ENCODE results near the gene NDUFC2.

GRCh38 chr11:78074756-78075155 lies 4.9 kb downstream of the NDUFC2 start:
- TF ChIP-seq CREB1 (CRISPR knock-in tag; IDR thresholded peaks at IDR 0.05; ENCODE audit: low read depth) (no peak), REST (IDR thresholded peaks at IDR 0.05; ENCODE audit: unreplicated experiment) (no peak), EZH2phosphoT487 (IDR thresholded peaks at IDR 0.05; ENCODE audit: unreplicated experiment) (no peak), POLR2AphosphoS5 (IDR thresholded peaks at IDR 0.05; ENCODE audit: low read depth) (no peak), EZH2 (IDR thresholded peaks at IDR 0.05; ENCODE audit: low read depth, unreplicated experiment) (no peak), ZNF331 (CRISPR knock-in tag; IDR thresholded peaks at IDR 0.05; ENCODE audit: low read depth) (no peak)
- TF ChIP-seq, protein P1, sequence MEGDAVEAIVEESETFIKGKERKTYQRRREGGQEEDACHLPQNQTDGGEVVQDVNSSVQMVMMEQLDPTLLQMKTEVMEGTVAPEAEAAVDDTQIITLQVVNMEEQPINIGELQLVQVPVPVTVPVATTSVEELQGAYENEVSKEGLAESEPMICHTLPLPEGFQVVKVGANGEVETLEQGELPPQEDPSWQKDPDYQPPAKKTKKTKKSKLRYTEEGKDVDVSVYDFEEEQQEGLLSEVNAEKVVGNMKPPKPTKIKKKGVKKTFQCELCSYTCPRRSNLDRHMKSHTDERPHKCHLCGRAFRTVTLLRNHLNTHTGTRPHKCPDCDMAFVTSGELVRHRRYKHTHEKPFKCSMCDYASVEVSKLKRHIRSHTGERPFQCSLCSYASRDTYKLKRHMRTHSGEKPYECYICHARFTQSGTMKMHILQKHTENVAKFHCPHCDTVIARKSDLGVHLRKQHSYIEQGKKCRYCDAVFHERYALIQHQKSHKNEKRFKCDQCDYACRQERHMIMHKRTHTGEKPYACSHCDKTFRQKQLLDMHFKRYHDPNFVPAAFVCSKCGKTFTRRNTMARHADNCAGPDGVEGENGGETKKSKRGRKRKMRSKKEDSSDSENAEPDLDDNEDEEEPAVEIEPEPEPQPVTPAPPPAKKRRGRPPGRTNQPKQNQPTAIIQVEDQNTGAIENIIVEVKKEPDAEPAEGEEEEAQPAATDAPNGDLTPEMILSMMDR (conservative IDR thresholded peaks at IDR 0.05; ENCODE audit: low read depth in 2 of 2), result no peak
- TF ChIP-seq, protein P2, sequence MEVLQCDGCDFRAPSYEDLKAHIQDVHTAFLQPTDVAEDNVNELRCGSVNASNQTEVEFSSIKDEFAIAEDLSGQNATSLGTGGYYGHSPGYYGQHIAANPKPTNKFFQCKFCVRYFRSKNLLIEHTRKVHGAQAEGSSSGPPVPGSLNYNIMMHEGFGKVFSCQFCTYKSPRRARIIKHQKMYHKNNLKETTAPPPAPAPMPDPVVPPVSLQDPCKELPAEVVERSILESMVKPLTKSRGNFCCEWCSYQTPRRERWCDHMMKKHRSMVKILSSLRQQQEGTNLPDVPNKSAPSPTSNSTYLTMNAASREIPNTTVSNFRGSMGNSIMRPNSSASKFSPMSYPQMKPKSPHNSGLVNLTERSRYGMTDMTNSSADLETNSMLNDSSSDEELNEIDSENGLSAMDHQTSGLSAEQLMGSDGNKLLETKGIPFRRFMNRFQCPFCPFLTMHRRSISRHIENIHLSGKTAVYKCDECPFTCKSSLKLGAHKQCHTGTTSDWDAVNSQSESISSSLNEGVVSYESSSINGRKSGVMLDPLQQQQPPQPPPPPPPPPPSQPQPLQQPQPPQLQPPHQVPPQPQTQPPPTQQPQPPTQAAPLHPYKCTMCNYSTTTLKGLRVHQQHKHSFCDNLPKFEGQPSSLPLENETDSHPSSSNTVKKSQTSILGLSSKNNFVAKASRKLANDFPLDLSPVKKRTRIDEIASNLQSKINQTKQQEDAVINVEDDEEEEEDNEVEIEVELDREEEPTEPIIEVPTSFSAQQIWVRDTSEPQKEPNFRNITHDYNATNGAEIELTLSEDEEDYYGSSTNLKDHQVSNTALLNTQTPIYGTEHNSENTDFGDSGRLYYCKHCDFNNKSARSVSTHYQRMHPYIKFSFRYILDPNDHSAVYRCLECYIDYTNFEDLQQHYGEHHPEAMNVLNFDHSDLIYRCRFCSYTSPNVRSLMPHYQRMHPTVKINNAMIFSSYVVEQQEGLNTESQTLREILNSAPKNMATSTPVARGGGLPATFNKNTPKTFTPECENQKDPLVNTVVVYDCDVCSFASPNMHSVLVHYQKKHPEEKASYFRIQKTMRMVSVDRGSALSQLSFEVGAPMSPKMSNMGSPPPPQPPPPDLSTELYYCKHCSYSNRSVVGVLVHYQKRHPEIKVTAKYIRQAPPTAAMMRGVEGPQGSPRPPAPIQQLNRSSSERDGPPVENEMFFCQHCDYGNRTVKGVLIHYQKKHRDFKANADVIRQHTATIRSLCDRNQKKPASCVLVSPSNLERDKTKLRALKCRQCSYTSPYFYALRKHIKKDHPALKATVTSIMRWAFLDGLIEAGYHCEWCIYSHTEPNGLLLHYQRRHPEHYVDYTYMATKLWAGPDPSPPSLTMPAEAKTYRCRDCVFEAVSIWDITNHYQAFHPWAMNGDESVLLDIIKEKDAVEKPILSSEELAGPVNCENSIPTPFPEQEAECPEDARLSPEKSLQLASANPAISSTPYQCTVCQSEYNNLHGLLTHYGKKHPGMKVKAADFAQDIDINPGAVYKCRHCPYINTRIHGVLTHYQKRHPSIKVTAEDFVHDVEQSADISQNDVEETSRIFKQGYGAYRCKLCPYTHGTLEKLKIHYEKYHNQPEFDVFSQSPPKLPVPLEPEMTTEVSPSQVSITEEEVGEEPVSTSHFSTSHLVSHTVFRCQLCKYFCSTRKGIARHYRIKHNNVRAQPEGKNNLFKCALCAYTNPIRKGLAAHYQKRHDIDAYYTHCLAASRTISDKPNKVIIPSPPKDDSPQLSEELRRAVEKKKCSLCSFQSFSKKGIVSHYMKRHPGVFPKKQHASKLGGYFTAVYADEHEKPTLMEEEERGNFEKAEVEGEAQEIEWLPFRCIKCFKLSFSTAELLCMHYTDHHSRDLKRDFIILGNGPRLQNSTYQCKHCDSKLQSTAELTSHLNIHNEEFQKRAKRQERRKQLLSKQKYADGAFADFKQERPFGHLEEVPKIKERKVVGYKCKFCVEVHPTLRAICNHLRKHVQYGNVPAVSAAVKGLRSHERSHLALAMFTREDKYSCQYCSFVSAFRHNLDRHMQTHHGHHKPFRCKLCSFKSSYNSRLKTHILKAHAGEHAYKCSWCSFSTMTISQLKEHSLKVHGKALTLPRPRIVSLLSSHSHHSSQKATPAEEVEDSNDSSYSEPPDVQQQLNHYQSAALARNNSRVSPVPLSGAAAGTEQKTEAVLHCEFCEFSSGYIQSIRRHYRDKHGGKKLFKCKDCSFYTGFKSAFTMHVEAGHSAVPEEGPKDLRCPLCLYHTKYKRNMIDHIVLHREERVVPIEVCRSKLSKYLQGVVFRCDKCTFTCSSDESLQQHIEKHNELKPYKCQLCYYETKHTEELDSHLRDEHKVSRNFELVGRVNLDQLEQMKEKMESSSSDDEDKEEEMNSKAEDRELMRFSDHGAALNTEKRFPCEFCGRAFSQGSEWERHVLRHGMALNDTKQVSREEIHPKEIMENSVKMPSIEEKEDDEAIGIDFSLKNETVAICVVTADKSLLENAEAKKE (CRISPR knock-in tag; IDR thresholded peaks at IDR 0.05), result no peak
